Gastroesophageal sphincter (tissue), 3 donors: Measurements from ENCODE around the gene DDX10.

Source experiments
- CTCF ChIP-seq, 4 experiments: fragments of 200-600 bp in 2 of 4; fragments of 450-650 bp in 2 of 4; sonication (generic) in 1 of 4; IDR thresholded peaks; one replicate each; pipeline ENCODE4 v1.5.1; 2017 to 2019; ENCODE audit warnings: antibody characterized with exemption in 4 of 4, mild to moderate bottlenecking in 2 of 4, moderate library complexity in 2 of 4
- EP300 ChIP-seq: sonication (generic); formaldehyde crosslinking; IDR thresholded peaks from one replicate; pipeline ENCODE4 v1.6.1; 2017; ENCODE audit warnings: antibody characterized with exemption, mild to moderate bottlenecking
- POLR2A ChIP-seq, 2 donors: fragments of 450-650 bp; IDR thresholded peaks; one replicate each; pipeline ENCODE4 v1.6.1; 2017; ENCODE audit warnings: antibody characterized with exemption in 2 of 2, mild to moderate bottlenecking in 2 of 2, moderate library complexity in 1 of 2

- no peak for TF ChIP-seq CTCF (IDR thresholded peaks at IDR 0.05)
- TF ChIP-seq EP300 = no peak
- TF ChIP-seq POLR2A (IDR thresholded peaks at IDR 0.05) = no peak
Measured at GRCh38 chr11:108754901-108755625, 90.2 kb downstream of the DDX10 start.
